Stimulated activated CD8-positive, alpha-beta memory T cell treated with anti-CD3 and anti-CD28 coated beads, Interleukin-15, amount 100 ng/mL, for 1 hour (primary cell): ENCODE measurements around the gene EFCAB8.
"Not testable (repeated sequence)": the region's sequence is repeated elsewhere in the genome, so short reads cannot be mapped to it uniquely, and the experiment has no call there.

Experiments
- DNase-seq: peaks from one replicate; pipeline ENCODE4 v3.0.0-alpha.2; 2020; ENCODE audit warnings: low read depth

EFCAB8 gene

GRCh38 chr20:32957459-32957858 lies 98.7 kb downstream of the EFCAB8 start:
- DNase-seq = no peak

- no peak for DNase-seq
These were observed 99.9 kb downstream of the EFCAB8 start for GRCh38 chr20:32958574-32958973.

GRCh38 chr20:32959351-32960221 lies 100.9 kb downstream of the EFCAB8 start:
- DNase-seq = no peak

- no peak for DNase-seq
These were observed 101.4 kb downstream of the EFCAB8 start for GRCh38 chr20:32960222-32960518.

GRCh38 chr20:32960849-32961731 lies 102.4 kb downstream of the EFCAB8 start:
- no peak for DNase-seq

- DNase-seq = no peak
These were observed 103.3 kb downstream of the EFCAB8 start for GRCh38 chr20:32962053-32962452.

GRCh38 chr20:32962646-32963045 lies 103.9 kb downstream of the EFCAB8 start:
- DNase-seq = not testable (repeated sequence)

GRCh38 chr20:32963176-32963575 lies 104.5 kb downstream of the EFCAB8 start:
- DNase-seq = no peak

GRCh38 chr20:32964575-32964974 lies 105.9 kb downstream of the EFCAB8 start:
- no peak for DNase-seq

GRCh38 chr20:32965115-32965514 lies 106.4 kb downstream of the EFCAB8 start:
- no peak for DNase-seq

- no peak for DNase-seq
These were observed 107.1 kb downstream of the EFCAB8 start for GRCh38 chr20:32965581-32966373.

GRCh38 chr20:32966382-32966781 lies 107.7 kb downstream of the EFCAB8 start:
- DNase-seq = no peak

- no peak for DNase-seq
These were observed 108.4 kb downstream of the EFCAB8 start for GRCh38 chr20:32966881-32967781.

GRCh38 chr20:32967961-32968457 lies 109.3 kb downstream of the EFCAB8 start:
- DNase-seq = no peak

GRCh38 chr20:32968478-32969241 lies 109.9 kb downstream of the EFCAB8 start:
- DNase-seq = no peak

- DNase-seq = no peak
These were observed 110.8 kb downstream of the EFCAB8 start for GRCh38 chr20:32969356-32970114.

GRCh38 chr20:32970115-32970972 lies 111.6 kb downstream of the EFCAB8 start:
- no peak for DNase-seq

GRCh38 chr20:32970973-32971300 lies 112.2 kb downstream of the EFCAB8 start:
- DNase-seq = no peak

- no peak for DNase-seq
These were observed 113.0 kb downstream of the EFCAB8 start for GRCh38 chr20:32971703-32972161.
